VCaP (cell line): ENCODE measurements around the gene PPID.
"Not testable (repeated sequence)": the region's sequence is repeated elsewhere in the genome, so short reads cannot be mapped to it uniquely, and the experiment has no call there.

Source experiments
- H3K27ac ChIP-seq: fragments of 450-650 bp; 2 replicates; pipeline ENCODE4 v1.5.1; 2017
- TF ChIP-seq, protein P1 (sequence below): fragments of 450-650 bp; conservative IDR thresholded peaks from 2 replicates; pipeline ENCODE4 v1.5.1; 2017; ENCODE audit warnings: mild to moderate bottlenecking, moderate library complexity

The PPID gene

DNA sequence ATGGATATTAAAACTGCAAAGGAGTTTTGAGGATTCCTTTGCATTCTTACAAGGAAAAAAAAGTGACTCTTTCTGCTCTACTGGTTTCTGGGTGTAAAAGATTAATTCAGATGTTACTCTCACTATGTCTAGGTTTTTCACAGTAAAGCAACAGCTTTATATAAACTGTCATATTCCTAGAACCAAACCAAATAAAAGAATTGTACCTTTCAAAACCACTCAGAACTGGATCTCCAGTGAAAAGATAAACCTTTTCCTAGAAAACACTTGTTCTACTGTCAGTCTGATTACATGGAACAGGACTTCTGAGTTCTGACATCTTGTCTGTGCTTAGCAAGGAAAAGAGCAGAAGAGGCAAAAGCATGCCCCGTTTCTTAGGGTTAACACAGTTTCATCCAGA, 5.0 kb upstream of the PPID start:
- no peak overlapping the region for H3K27ac ChIP-seq
- TF ChIP-seq, protein P1, sequence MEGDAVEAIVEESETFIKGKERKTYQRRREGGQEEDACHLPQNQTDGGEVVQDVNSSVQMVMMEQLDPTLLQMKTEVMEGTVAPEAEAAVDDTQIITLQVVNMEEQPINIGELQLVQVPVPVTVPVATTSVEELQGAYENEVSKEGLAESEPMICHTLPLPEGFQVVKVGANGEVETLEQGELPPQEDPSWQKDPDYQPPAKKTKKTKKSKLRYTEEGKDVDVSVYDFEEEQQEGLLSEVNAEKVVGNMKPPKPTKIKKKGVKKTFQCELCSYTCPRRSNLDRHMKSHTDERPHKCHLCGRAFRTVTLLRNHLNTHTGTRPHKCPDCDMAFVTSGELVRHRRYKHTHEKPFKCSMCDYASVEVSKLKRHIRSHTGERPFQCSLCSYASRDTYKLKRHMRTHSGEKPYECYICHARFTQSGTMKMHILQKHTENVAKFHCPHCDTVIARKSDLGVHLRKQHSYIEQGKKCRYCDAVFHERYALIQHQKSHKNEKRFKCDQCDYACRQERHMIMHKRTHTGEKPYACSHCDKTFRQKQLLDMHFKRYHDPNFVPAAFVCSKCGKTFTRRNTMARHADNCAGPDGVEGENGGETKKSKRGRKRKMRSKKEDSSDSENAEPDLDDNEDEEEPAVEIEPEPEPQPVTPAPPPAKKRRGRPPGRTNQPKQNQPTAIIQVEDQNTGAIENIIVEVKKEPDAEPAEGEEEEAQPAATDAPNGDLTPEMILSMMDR: no peak

DNA sequence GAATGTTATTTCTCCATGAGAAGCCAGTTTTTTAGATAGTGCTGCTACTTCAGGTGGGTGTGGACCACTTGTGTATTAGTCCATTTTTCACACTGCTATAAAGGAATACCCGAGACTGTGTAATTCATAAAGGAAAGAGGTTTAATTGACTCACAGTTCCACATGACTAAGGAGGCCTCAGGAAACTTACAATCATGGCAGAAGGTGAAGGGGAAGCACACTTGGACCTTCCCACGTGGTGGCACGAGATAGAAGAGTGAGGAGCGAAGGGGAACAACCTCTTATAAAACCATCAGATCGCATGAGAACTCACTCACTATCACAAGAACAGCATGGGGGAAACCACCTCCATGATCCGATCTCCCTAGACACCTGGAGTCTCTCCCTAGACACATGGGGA, 3.4 kb upstream of the PPID start:
- TF ChIP-seq, protein P1: no peak
- H3K27ac ChIP-seq: no peak overlapping the region

DNA sequence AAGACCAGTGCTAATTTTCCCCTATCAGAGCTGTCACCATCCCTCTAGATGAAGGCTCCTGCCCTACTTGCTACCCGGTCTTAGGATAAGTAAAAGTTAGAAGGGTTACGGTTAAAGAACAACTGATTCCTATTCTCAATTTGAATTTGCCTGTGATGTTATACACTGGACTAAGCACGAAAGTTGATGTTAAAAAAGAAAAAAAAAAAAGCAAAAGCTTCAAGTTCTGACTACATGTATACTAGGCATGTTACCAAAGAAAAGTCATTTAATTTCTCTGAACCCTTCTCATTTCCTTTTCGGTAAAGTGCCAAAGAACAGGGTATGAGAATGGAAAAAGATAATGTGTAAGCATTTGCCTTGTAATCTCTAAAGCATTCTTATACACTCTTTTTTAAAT, 1.4 kb upstream of the PPID start:
- no peak overlapping the region for H3K27ac ChIP-seq
- TF ChIP-seq, protein P1: no peak

DNA sequence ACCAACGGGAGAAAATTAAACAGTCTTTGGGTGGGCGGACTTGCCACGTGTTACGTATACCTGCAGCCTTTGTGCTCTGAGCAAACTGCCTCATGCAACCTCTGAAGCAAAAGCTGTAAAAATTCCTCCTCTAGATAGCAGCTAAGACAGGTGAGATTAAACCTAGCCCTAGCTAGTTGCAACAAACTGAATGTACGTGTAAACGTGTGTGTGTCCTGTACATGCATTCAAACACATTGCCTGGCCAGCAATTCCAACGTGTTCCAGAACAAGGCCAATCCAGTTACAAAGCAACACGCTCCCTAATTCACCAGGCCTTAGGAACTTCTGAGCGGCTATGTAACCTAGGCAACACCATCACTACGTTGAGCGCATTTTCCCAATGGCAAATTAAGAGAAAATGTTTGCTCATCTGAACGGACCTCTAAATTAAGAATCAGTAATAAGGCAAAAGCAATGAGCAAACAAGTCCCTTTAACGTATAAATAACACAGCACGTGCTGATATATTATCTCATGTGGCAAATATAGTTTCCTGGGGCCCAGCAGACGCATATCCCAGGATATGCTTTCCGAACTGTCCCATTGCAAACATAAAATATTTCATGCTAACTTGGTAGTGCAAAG, 792 bp downstream of the PPID start:
- TF ChIP-seq, protein P1: no peak
- H3K27ac ChIP-seq: peak overlapping the region; percentile 92

DNA sequence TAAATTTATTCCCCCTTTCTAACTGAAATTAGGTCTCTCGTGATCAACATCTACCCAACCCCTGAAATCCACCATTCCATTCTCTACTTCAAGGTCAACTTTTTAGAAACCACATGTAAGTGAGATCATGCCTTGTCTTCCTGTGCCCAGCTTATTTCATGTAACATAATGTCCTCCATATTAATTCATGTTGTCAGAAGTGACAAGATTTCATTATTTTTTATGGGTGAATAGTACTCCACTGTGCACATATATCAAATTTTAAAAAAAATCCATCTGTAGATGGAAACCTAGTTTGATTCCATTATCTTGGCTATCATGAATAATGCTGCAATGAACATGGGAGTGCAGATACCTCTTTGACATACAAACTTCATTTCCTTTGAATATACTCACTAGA, 1.5 kb downstream of the PPID start:
- H3K27ac ChIP-seq: peak overlapping the region; percentile 92
- TF ChIP-seq, protein P1: no peak

DNA sequence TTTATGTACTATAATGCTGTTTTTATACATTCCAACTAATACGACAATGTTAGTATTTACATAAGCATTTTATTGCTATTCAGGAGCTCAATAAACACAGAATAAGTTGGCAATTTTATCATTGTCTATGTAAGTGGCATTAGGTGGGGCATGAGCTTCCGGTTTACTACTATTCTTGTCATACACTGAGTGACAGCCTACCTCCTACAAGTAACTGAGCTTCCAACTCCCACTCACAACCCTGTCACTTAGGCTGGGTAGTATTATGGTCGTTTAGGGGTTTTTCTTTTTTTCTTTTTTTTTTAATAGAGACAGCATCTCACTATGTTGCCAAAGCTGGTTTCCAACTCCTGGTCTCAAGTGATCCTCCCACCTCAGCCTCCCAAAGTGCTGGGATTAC, 7.4 kb downstream of the PPID start:
- H3K27ac ChIP-seq: no peak overlapping the region; the same call in 1 of the 2 replicates
- TF ChIP-seq, protein P1: no peak

DNA sequence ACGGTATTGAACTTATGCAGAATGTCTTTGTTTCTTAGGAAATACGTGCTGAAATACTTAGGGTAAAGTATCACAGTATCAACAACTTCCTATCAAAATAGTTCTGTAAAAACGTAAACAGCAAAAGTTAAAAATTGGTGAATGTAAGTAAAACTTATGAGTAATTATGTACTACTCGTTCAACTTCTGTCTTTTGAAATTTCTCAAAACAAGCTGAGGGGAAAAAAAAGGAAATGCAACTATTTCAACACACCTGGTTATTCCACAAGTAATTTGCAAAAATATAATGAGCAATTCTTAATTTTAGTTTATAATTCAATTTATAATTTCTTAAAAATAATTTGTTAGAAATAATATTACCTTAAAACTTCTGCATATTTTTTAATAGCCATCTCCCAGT, 8.3 kb downstream of the PPID start:
- no peak overlapping the region for H3K27ac ChIP-seq
- TF ChIP-seq, protein P1: no peak

DNA sequence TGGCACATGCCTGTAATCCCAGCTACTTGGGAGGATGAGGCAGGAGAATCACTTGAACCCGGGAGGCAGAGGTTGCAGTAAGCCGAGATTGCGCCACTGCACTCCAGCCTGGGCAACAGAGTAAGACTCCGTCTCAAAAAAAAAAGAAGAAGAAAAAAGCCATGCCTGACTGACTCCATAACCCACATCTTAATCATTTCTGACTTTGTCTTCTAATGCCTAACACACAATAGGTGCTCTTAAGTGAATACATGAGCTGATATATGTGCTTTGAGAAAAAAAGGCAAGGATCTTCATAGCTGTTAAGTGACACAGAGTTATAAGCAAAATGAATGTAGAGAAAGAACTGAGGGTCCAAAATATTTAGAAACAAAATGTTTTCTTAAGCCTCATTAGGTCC, 10.6 kb downstream of the PPID start:
- H3K27ac ChIP-seq: not testable (repeated sequence)
